Lower lobe of right lung (tissue), 1 donor: ENCODE measurements around the gene OR14I1. TPM values are rescaled to one million over a fixed set of nuclear protein-coding genes. Genes with fewer than 3 reads are reported as not detected.

ENCODE experiments used
- total RNA-seq: library from RNA; stranded (reverse); fragmentation: NEBNext Ultra II Directional; extraction: Animal tissue kit (Norgen Biotek cat#: 25700); gene quantifications from one replicate; pipeline ENCODE4 v1.2.1, GENCODE V29; 2021
- donor health status: DM: no; HTN: yes; CAD: no; lungs with severe emphysema.

The OR14I1 gene
- total RNA-seq, 1 donor from 2014 or later = not detected

Other genes with a start within 250 kb of the OR14I1 start
- not detected for gene OR2T3, start 229.4 kb downstream of the OR14I1 start, total RNA-seq
- not detected for gene OR2T5, start 214.2 kb downstream of the OR14I1 start, total RNA-seq
- gene OR2G6, start 194.7 kb downstream of the OR14I1 start, total RNA-seq = not detected
- not detected for gene OR2T29, start 140.0 kb downstream of the OR14I1 start, total RNA-seq
- gene OR2T34, start 128.0 kb downstream of the OR14I1 start, total RNA-seq = not detected
- not detected for gene OR2T10, start 105.1 kb downstream of the OR14I1 start, total RNA-seq
- gene OR2T11, start 67.7 kb downstream of the OR14I1 start, total RNA-seq = not detected
- gene OR2T35, start 57.5 kb downstream of the OR14I1 start, total RNA-seq = not detected
- not detected for gene OR2T27, start 47.2 kb downstream of the OR14I1 start, total RNA-seq
- gene LYPD8, start 53.0 kb upstream of the OR14I1 start, total RNA-seq = not detected
- 25.0 TPM for gene SH3BP5L, start 123.1 kb upstream of the OR14I1 start, total RNA-seq
- 39.8 TPM for gene ZNF672, start 135.5 kb upstream of the OR14I1 start, total RNA-seq
- gene ZNF692, start 156.3 kb upstream of the OR14I1 start, total RNA-seq = 41.9 TPM
- gene PGBD2, start 203.5 kb upstream of the OR14I1 start, total RNA-seq = 9.1 TPM